Keratinocyte (primary cell): ENCODE results near the gene SERP1. TPM values are rescaled to one million over a fixed set of nuclear protein-coding genes. Genes with fewer than 3 reads are reported as not detected.

Source experiments
- DNase-seq: peaks from one replicate; pipeline ENCODE4 v3.0.0-alpha.2; 2011; ENCODE audit warnings: low read depth, missing footprints, low spot score
- FAIRE-seq: peaks from 2 replicates; lab custom pipeline; 2011; peaks lifted over from hg19 to GRCh38; lab: Jason Lieb, UNC
- H2AFZ ChIP-seq: 2 replicates; pipeline ENCODE4 v1.6.0; 2012; ENCODE audit warnings: low read length, control low read depth, inconsistent platforms; ENCODE audit not compliant: control insufficient read depth
- H3K27ac ChIP-seq: 2 replicates; pipeline ENCODE4 v1.5.1; 2011; ENCODE audit warnings: low read length; ENCODE audit not compliant: control insufficient read depth, insufficient read depth
- H3K27me3 ChIP-seq: 3 replicates; pipeline ENCODE4 v1.6.0; 2011; ENCODE audit warnings: low read length; ENCODE audit not compliant: control insufficient read depth, insufficient read depth; ENCODE audit errors: extremely low read depth
- H3K36me3 ChIP-seq, 2 experiments: 2 replicates in 1 of 2; 3 replicates in 1 of 2; pipeline ENCODE4 v1.5.1; 2011; ENCODE audit warnings: low read length in 2 of 2, mild to moderate bottlenecking in 1 of 2; ENCODE audit not compliant: control insufficient read depth in 2 of 2, insufficient read depth in 2 of 2; ENCODE audit errors: extremely low read depth in 1 of 2
- H3K4me1 ChIP-seq: 3 replicates; pipeline ENCODE4 v1.5.1; 2011; ENCODE audit warnings: low read length; ENCODE audit not compliant: control insufficient read depth, insufficient read depth; ENCODE audit errors: extremely low read depth
- H3K4me2 ChIP-seq: 3 replicates; pipeline ENCODE4 v1.6.0; 2011; ENCODE audit warnings: low read depth, low read length; ENCODE audit not compliant: control insufficient read depth, insufficient read depth; ENCODE audit errors: extremely low read depth
- H3K4me3 ChIP-seq, 3 experiments: fragments of 200-600 bp in 1 of 3; sonication (generic) in 1 of 3; 2 replicates in 2 of 3; 3 replicates in 1 of 3; pipeline ENCODE4 v1.5.1; 2011 to 2016; ENCODE audit warnings: low read length in 3 of 3, mild to moderate bottlenecking in 3 of 3, control low read depth in 2 of 3, inconsistent platforms in 1 of 3, low read depth in 1 of 3, mixed read lengths in 1 of 3, mixed run types in 1 of 3, moderate library complexity in 1 of 3; ENCODE audit not compliant: control insufficient read depth in 2 of 3, insufficient read depth in 2 of 3; ENCODE audit errors: extremely low read depth in 1 of 3
- H3K79me2 ChIP-seq: 2 replicates; pipeline ENCODE4 v1.6.0; 2012; ENCODE audit warnings: low read length; ENCODE audit not compliant: control insufficient read depth, insufficient read depth
- H3K9ac ChIP-seq: 3 replicates; pipeline ENCODE4 v1.6.0; 2011; ENCODE audit warnings: low read length; ENCODE audit not compliant: control insufficient read depth, insufficient read depth; ENCODE audit errors: extremely low read depth
- H3K9me1 ChIP-seq: 3 replicates; pipeline ENCODE4 v1.6.0; 2011; ENCODE audit warnings: low read length; ENCODE audit not compliant: control insufficient read depth, insufficient read depth; ENCODE audit errors: extremely low read depth
- H3K9me3 ChIP-seq: 2 replicates; pipeline ENCODE4 v1.5.1; 2012; ENCODE audit warnings: low read depth, low read length; ENCODE audit not compliant: control insufficient read depth
- H4K20me1 ChIP-seq: 3 replicates; pipeline ENCODE4 v1.6.0; 2011; ENCODE audit warnings: low read length; ENCODE audit not compliant: control insufficient read depth, insufficient read depth; ENCODE audit errors: extremely low read depth
- CTCF ChIP-seq, 3 experiments: IDR thresholded peaks in 1 of 3; conservative IDR thresholded peaks in 1 of 3; optimal IDR thresholded peaks in 1 of 3; 2 replicates in 2 of 3; 3 replicates in 1 of 3; pipeline versions ENCODE3 to v1.5.1; 2011; ENCODE audit warnings: low read length in 3 of 3, mild to moderate bottlenecking in 3 of 3, moderate library complexity in 2 of 3, control low read depth in 1 of 3, inconsistent platforms in 1 of 3; ENCODE audit not compliant: insufficient read depth in 2 of 3; ENCODE audit errors: extremely low read depth in 1 of 3
- EZH2 ChIP-seq: IDR thresholded peaks from one replicate; pipeline ENCODE4 v1.6.1; 2012; ENCODE audit warnings: inconsistent platforms, mild to moderate bottlenecking, low read length, moderate library complexity
- dilution Hi-C: fragments of 300-500 bp; cut with MboI; formaldehyde crosslinking; loops from one replicate; pipeline ENCODE4 v1.7.0; 2020; ENCODE audit warnings: low sequenced_read_pairs; ENCODE audit not compliant: extremely low pct_ligation_motif_present
- polyA plus RNA-seq, 5 experiments: library from polyadenylated mRNA; depleted of rRNA in 3 of 5; stranded (reverse) in 3 of 5; stranded (forward) in 1 of 5; unstranded in 1 of 5; fragments of >200 nt; gene quantifications; 1 replicate in 1 of 5; 2 replicates in 3 of 5; 3 replicates in 1 of 5; pipeline versions ENCODE4 v1.2.1 to v1.2.3, GENCODE V29; 2011 to 2012; ENCODE audit warnings: missing spikeins in 2 of 5, low read depth in 1 of 5, low replicate concordance in 1 of 5

SERP1 gene
- polyA plus RNA-seq, 1 donor (not counting 4 experiments of a cell fraction or from before 2014, with no cell fraction given), result 84.2 TPM

- no peak overlapping the region for H3K9ac ChIP-seq
- dilution Hi-C loops, result no loop called here
- no peak overlapping the region for H3K4me3 ChIP-seq
- no peaks in the 10 kb centered on the region for H4K20me1 ChIP-seq
- no peak overlapping the region for H3K27ac ChIP-seq
- no peak for DNase-seq
- H2AFZ ChIP-seq, result peak overlapping the region; percentile 88
- TF ChIP-seq CTCF (optimal IDR thresholded peaks at IDR 0.05 in 1 of 3, IDR thresholded peaks at IDR 0.05 in 1 of 3, conservative IDR thresholded peaks at IDR 0.05 in 1 of 3; ENCODE audit: extremely low read depth in 1 of 3, insufficient read depth in 2 of 3, low read length in 3 of 3) (no peak), EZH2 (no peak)
- no peaks in the 10 kb centered on the region for H3K9me3 ChIP-seq
- H3K36me3 ChIP-seq, result no peaks in the 10 kb centered on the region
- FAIRE-seq, result no peak
- H3K27me3 ChIP-seq, result no peaks in the 10 kb centered on the region
- no peak overlapping the region for H3K4me2 ChIP-seq
- peaks cover 2% of the 10 kb centered on the region for H3K79me2 ChIP-seq
- peaks cover 3% of the 10 kb centered on the region for H3K4me1 ChIP-seq
- H3K9me1 ChIP-seq, result no peaks in the 10 kb centered on the region
Measured at GRCh38 chr3:150495149-150495548, 51.1 kb downstream of the SERP1 start.

GRCh38 chr3:150494411-150494977 lies 51.8 kb downstream of the SERP1 start:
- FAIRE-seq, result no peak

More at GRCh38 chr3:150494411-150494977, 51.8 kb downstream of the SERP1 start:
- Histone ChIP-seq H3K36me3 (no peaks in the 10 kb centered on the region), H3K9me3 (no peaks in the 10 kb centered on the region), H3K9ac (no peak overlapping the region), H2AFZ (no peak overlapping the region), H3K9me1 (no peaks in the 10 kb centered on the region), H3K4me2 (no peak overlapping the region), H3K27ac (no peak overlapping the region), H3K79me2 (peaks cover 2% of the 10 kb centered on the region), H3K4me1 (peaks cover 3% of the 10 kb centered on the region), H3K4me3 (no peak overlapping the region), H3K27me3 (no peaks in the 10 kb centered on the region), H4K20me1 (no peaks in the 10 kb centered on the region)
- DNase-seq, result no peak
- TF ChIP-seq EZH2 (no peak), CTCF (optimal IDR thresholded peaks at IDR 0.05 in 1 of 3, IDR thresholded peaks at IDR 0.05 in 1 of 3, conservative IDR thresholded peaks at IDR 0.05 in 1 of 3; ENCODE audit: extremely low read depth in 1 of 3, insufficient read depth in 2 of 3, low read length in 3 of 3) (no peak)
- dilution Hi-C loops, result no loop called here

Other genes starting within 250 kb of the SERP1 start
- 16.3 to 22.3 TPM (median 19.3 TPM) in 3 replicates for gene TSC22D2, start 138.2 kb downstream of the SERP1 start, polyA plus RNA-seq
- 51.3 to 147 TPM (median 104 TPM) in 3 replicates for gene EIF2A, start 291 bp upstream of the SERP1 start, polyA plus RNA-seq
- 357 to 668 TPM (median 597 TPM) in 3 replicates for gene SELENOT, start 56.8 kb upstream of the SERP1 start, polyA plus RNA-seq
- 0.03 TPM in 2 of 3 replicates, not detected in the other for gene ERICH6, start 157.4 kb upstream of the SERP1 start, polyA plus RNA-seq
- 32.5 to 65.7 TPM (median 44.8 TPM) in 3 replicates for gene SIAH2, start 216.7 kb upstream of the SERP1 start, polyA plus RNA-seq